Transverse colon (tissue), 4 donors: ENCODE measurements around the gene PNKD. TPM values are rescaled to one million over a fixed set of nuclear protein-coding genes. Genes with fewer than 3 reads are reported as not detected.

ENCODE experiments used
- DNase-seq: peaks from one replicate; pipeline ENCODE4 v3.0.0-alpha.2; 2019
- H3K27ac ChIP-seq, 4 donors: fragments of 200-600 bp; sonication (generic); 2 replicates each; pipeline ENCODE4 v1.5.1; 2016 to 2018; ENCODE audit warnings: inconsistent platforms in 4 of 4
- H3K27me3 ChIP-seq: fragments of 200-600 bp; sonication (generic); 2 replicates; pipeline ENCODE4 v1.5.1; 2017; ENCODE audit warnings: inconsistent platforms
- H3K36me3 ChIP-seq, 4 donors: fragments of 200-600 bp; sonication (generic); 2 replicates each; pipeline ENCODE4 v1.5.1; 2017 to 2019; ENCODE audit warnings: inconsistent platforms in 4 of 4
- H3K4me1 ChIP-seq, 4 donors: fragments of 200-600 bp; sonication (generic); 2 replicates each; pipeline ENCODE4 v1.5.1; 2017 to 2020; ENCODE audit warnings: inconsistent platforms in 4 of 4
- H3K4me3 ChIP-seq, 4 donors: fragments of 200-600 bp; sonication (generic); 1 replicate in 1 of 4; 2 replicates in 3 of 4; pipeline versions ENCODE4 v1.5.1 to v1.6.1; 2017 to 2019; ENCODE audit warnings: inconsistent platforms in 4 of 4
- H3K9me3 ChIP-seq, 2 donors: fragments of 200-600 bp; sonication (generic); 2 replicates each; pipeline ENCODE4 v1.5.1; 2017 to 2019; ENCODE audit warnings: inconsistent platforms in 2 of 2
- EP300 ChIP-seq: sonication (generic); formaldehyde crosslinking; IDR thresholded peaks from one replicate; pipeline ENCODE4 v1.6.1; 2017; ENCODE audit warnings: antibody characterized with exemption, low read depth
- POLR2A ChIP-seq: fragments of 450-650 bp; IDR thresholded peaks from one replicate; pipeline ENCODE4 v1.6.1; 2016; ENCODE audit warnings: antibody characterized with exemption, mild to moderate bottlenecking, moderate library complexity
- POLR2AphosphoS5 ChIP-seq, 3 donors: sonication (generic); formaldehyde crosslinking; IDR thresholded peaks; one replicate each; pipeline ENCODE4 v1.6.1; 2016; ENCODE audit warnings: antibody characterized with exemption in 3 of 3
- WGBS, 2 donors: methylation state at CpG; one replicate each; pipeline ENCODE4 v1.1.5; 2018; ENCODE audit warnings: low coverage in 1 of 2; 5-methylcytosine and 5-hydroxymethylcytosine counted together
- in situ Hi-C, 4 donors: fragments of 200-750 bp; cut with MboI; loops; one replicate each; pipeline versions ENCODE4 v1.15.0 to v1.15.1; 2017; ENCODE audit warnings: low sequenced_read_pairs in 3 of 4, low pct_ligation_motif_present in 1 of 4, low pct_unique_long_range_greater_than_20kb in 1 of 4
- intact Hi-C: fragments of 100-400 bp; cut with DNase I; formaldehyde crosslinking; loops from one replicate; pipeline ENCODE4 v1.15.1; 2023; ENCODE audit warnings: low total_unique reads
- small RNA-seq, 4 donors: library from RNA; depleted of rRNA; stranded (forward); fragments of <200 nt; gene quantifications; one replicate each; pipeline ENCODE3, GENCODE V24; 2016
- total RNA-seq, 4 donors: library from RNA; depleted of rRNA; stranded (reverse); fragments of >200 nt; gene quantifications; one replicate each; pipeline ENCODE4 v1.1.0, GENCODE V29; 2016
- TF ChIP-seq, protein P1 (sequence below), 5 experiments: fragments of 200-600 bp in 3 of 5; fragments of 450-650 bp in 2 of 5; sonication (generic) in 3 of 5; IDR thresholded peaks; 1 replicate in 2 of 5; 2 replicates in 3 of 5; pipeline ENCODE4 v1.5.1; 2016 to 2017; ENCODE audit warnings: antibody characterized with exemption in 5 of 5, inconsistent platforms in 3 of 5, mild to moderate bottlenecking in 2 of 5, moderate library complexity in 1 of 5

The PNKD gene
- total RNA-seq, 4 donors from 2014 or later = 14.3 to 111 (median 100) TPM

DNA sequence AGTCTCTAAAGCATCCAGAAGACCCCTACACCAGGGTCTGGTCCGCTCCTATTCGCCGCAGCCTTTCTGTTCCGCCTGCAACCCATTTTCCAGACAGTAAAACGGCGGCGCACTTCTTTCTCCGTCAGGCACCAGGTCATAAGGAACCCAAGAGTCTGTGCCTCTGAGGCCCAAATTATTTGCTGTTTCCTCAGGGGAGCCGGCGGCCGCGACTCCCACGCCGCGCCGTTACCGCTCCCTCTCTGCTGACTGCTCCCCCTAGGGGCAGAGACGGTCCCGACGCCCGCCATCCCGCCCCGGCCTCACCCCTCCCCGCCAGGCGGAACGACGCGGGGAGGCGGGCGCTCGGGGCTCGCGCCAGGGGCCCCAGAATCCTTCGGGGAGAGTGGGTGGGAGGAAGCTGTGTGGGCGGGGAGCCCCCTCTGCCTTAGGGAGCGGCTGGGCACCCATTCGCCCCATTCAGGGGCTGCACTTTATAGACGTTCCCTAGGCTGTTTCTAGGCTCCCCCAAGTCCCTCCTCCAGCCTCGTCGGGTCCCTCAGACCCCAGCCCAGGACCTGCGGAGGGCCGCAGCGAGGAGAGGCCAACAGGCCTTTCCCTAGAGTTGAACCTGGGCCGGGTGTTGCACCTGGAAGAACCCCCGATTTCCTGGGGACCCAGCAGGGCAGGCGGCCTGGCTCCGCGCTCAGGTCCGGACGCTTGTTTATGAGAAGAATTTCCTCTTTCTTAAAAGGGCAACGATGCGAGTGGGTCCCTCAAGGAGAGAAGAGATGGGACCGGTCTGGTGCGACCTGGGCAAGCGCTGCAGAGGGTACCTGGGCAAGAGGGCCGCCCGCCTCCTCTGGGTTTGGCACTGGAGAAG is 125.7 kb downstream of the PNKD start:
- Histone ChIP-seq H3K9me3 (no peaks in the 10 kb centered on the region), H3K27me3 (no peaks in the 10 kb centered on the region), H3K27ac (peak overlapping the region; percentile 99 to 100 (median 100)), H3K4me1 (peaks cover 8 to 46% (median 35%) of the 10 kb centered on the region in 4 donors), H3K36me3 (no peaks in the 10 kb centered on the region), H3K4me3 (peak overlapping the region; percentile 74 to 98 (median 88))
- intact Hi-C loops = loop anchor here (1.0 to 2.0 kb wide), 2 partner anchors 99 to 125 kb away; no protein-coding TSS in a partner anchor
- in situ Hi-C loops = loop anchor here in 3 of 4 donors (10.0 to 25.0 kb wide), 3 partner anchors 101 to 209 kb away; partner anchors contain the start of gene TMBIM1 (in 3 of the 3)
- TF ChIP-seq, protein P1, sequence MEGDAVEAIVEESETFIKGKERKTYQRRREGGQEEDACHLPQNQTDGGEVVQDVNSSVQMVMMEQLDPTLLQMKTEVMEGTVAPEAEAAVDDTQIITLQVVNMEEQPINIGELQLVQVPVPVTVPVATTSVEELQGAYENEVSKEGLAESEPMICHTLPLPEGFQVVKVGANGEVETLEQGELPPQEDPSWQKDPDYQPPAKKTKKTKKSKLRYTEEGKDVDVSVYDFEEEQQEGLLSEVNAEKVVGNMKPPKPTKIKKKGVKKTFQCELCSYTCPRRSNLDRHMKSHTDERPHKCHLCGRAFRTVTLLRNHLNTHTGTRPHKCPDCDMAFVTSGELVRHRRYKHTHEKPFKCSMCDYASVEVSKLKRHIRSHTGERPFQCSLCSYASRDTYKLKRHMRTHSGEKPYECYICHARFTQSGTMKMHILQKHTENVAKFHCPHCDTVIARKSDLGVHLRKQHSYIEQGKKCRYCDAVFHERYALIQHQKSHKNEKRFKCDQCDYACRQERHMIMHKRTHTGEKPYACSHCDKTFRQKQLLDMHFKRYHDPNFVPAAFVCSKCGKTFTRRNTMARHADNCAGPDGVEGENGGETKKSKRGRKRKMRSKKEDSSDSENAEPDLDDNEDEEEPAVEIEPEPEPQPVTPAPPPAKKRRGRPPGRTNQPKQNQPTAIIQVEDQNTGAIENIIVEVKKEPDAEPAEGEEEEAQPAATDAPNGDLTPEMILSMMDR (IDR thresholded peaks at IDR 0.05) = peak; percentile 93 to 99 (median 94)
- TF ChIP-seq EP300 (no peak), POLR2A (peak; percentile 53), POLR2AphosphoS5 (IDR thresholded peaks at IDR 0.05) (peak; percentile 59 to 86 (median 72))
- WGBS, 2 donors = 0% methylated on average over 44 of the region's 57 CpGs; no CpG with 5 or more reads in 1 of the 2 donors
- DNase-seq = peak; percentile 95

Small RNAs within 50 kb of the gene (small RNA-seq; reads per million reads assigned to genes)
- gene MIR6810 = 0 to 0.83 (median 0.25) reads per million in 4 donors

Other genes starting within 250 kb of the PNKD start
- gene RUFY4, start 201.3 kb upstream of the PNKD start, total RNA-seq = 1 to 10 TPM in 1 of 4 donors, not detected in 3; 1.9 TPM
- gene CXCR2, start 144.5 kb upstream of the PNKD start, total RNA-seq = not detected
- gene CXCR1, start 103.6 kb upstream of the PNKD start, total RNA-seq = under 1 TPM in 1 of 4 donors, not detected in 3; 0.14 TPM
- 100 to 1,000 TPM in 3 of 4 donors, 10 to 100 TPM in 1; 65.5 to 343 (median 275) TPM for gene ARPC2, start 53.3 kb upstream of the PNKD start, total RNA-seq
- gene GPBAR1, start 9.5 kb upstream of the PNKD start, total RNA-seq = 1 to 10 TPM in 2 of 4 donors, not detected in 2; 2.5 to 3.0 TPM
- 100 to 1,000 TPM in 3 of 4 donors, 10 to 100 TPM in 1; 96.9 to 466 (median 174) TPM for gene AAMP, start 382 bp upstream of the PNKD start, total RNA-seq
- 100 to 1,000 TPM in 3 of 4 donors, 10 to 100 TPM in 1; 80.0 to 356 (median 200) TPM for gene TMBIM1, start 22.0 kb downstream of the PNKD start, total RNA-seq
- gene CATIP, start 86.3 kb downstream of the PNKD start, total RNA-seq = not detected
- 1 to 10 TPM; 2.6 to 8.4 (median 6.3) TPM for gene SLC11A1, start 111.8 kb downstream of the PNKD start, total RNA-seq
- 100 to 1,000 TPM; 132 to 197 (median 173) TPM for gene CTDSP1, start 129.3 kb downstream of the PNKD start, total RNA-seq
- 100 to 1,000 TPM; 177 to 541 (median 285) TPM for gene VIL1, start 148.6 kb downstream of the PNKD start, total RNA-seq